MM.1S (cell line): Measurements from ENCODE around the gene PRR5.

ENCODE experiments used
- DNase-seq: peaks from one replicate; pipeline ENCODE4 v3.0.0-alpha.2; 2015
- H2AFZ ChIP-seq: fragments of 300-600 bp; sonication (generic); 2 replicates; pipeline ENCODE4 v1.6.0; 2016; ENCODE audit warnings: antibody characterized with exemption, low read length
- H3F3A ChIP-seq: fragments of 300-600 bp; sonication (generic); 2 replicates; pipeline ENCODE4 v1.6.1; 2016; ENCODE audit warnings: mild to moderate bottlenecking, antibody characterized with exemption, low read length, moderate library complexity, mixed read lengths; ENCODE audit not compliant: insufficient read depth
- H3K27ac ChIP-seq: fragments of 300-600 bp; sonication (generic); 2 replicates; pipeline ENCODE4 v1.5.1; 2016; ENCODE audit warnings: mild to moderate bottlenecking, low read length
- H3K27me3 ChIP-seq: fragments of 300-600 bp; sonication (generic); replicated peaks from 2 replicates; pipeline ENCODE4 v1.6.0; 2016; ENCODE audit warnings: low read length; ENCODE audit not compliant: insufficient read depth
- H3K36me3 ChIP-seq: fragments of 300-600 bp; sonication (generic); replicated peaks from 2 replicates; pipeline ENCODE4 v1.6.1; 2016; ENCODE audit warnings: mild to moderate bottlenecking, low read length, mixed read lengths; ENCODE audit not compliant: insufficient read depth
- H3K4me1 ChIP-seq: fragments of 300-600 bp; sonication (generic); 2 replicates; pipeline ENCODE4 v1.6.1; 2016; ENCODE audit warnings: low read length, mixed read lengths
- H3K4me2 ChIP-seq: fragments of 300-600 bp; sonication (generic); 2 replicates; pipeline ENCODE4 v1.6.0; 2016; ENCODE audit warnings: low read depth, low read length
- H3K4me3 ChIP-seq: fragments of 300-600 bp; sonication (generic); 2 replicates; pipeline ENCODE4 v1.5.1; 2016; ENCODE audit warnings: low read length, mixed read lengths
- H3K79me2 ChIP-seq: fragments of 300-600 bp; sonication (generic); 2 replicates; pipeline ENCODE4 v1.6.1; 2016; ENCODE audit warnings: mixed run types, low read length, mixed read lengths
- H3K9ac ChIP-seq: fragments of 300-600 bp; sonication (generic); 2 replicates; pipeline ENCODE4 v1.6.1; 2016; ENCODE audit warnings: low read length, mixed read lengths
- H3K9me2 ChIP-seq: fragments of 300-600 bp; sonication (generic); replicated peaks from 2 replicates; pipeline ENCODE4 v1.6.1; 2016; ENCODE audit warnings: mild to moderate bottlenecking, low read length, mixed read lengths; ENCODE audit not compliant: insufficient read depth
- H3K9me3 ChIP-seq: fragments of 300-600 bp; sonication (generic); replicated peaks from 2 replicates; pipeline ENCODE4 v1.6.1; 2016; ENCODE audit warnings: mild to moderate bottlenecking, low read length, mixed read lengths; ENCODE audit not compliant: insufficient read depth
- H4K20me1 ChIP-seq: fragments of 300-600 bp; sonication (generic); 2 replicates; pipeline ENCODE4 v1.6.1; 2016; ENCODE audit warnings: mild to moderate bottlenecking, low read length, moderate library complexity, mixed read lengths; ENCODE audit not compliant: insufficient read depth
- CTCF ChIP-seq: fragments of 300-600 bp; sonication (generic); IDR thresholded peaks from 2 replicates; pipeline ENCODE4 v1.5.1; 2016; ENCODE audit warnings: antibody characterized with exemption, low read length, mixed read lengths
- EZH2 ChIP-seq: fragments of 300-600 bp; sonication (generic); optimal IDR thresholded peaks from 2 replicates; pipeline ENCODE3; 2017; ENCODE audit warnings: low read depth, mild to moderate bottlenecking, antibody characterized with exemption, low read length, mixed read lengths
- EZH2phosphoT487 ChIP-seq: fragments of 300-600 bp; sonication (generic); IDR thresholded peaks from 2 replicates; pipeline ENCODE4 v1.6.1; 2018; ENCODE audit warnings: antibody characterized with exemption, low read length

PRR5 gene

GRCh38 chr22:44667276-44667675 is 34.7 kb upstream of the PRR5 start:
- DNase-seq: no peak
- Histone ChIP-seq H3K9me2 (no peaks in the 10 kb centered on the region), H3K4me1 (no peaks in the 10 kb centered on the region), H3K9me3 (no peaks in the 10 kb centered on the region), H3K27me3 (peaks cover 78% of the 10 kb centered on the region), H4K20me1 (no peaks in the 10 kb centered on the region), H3K79me2 (no peaks in the 10 kb centered on the region), H3K9ac (no peak overlapping the region), H3K36me3 (no peaks in the 10 kb centered on the region), H3K27ac (no peak overlapping the region), H3K4me3 (no peak overlapping the region), H3F3A (no peaks in the 10 kb centered on the region), H3K4me2 (no peak overlapping the region), H2AFZ (no peak overlapping the region)
- TF ChIP-seq EZH2 (no peak), CTCF (no peak)

- H3K4me3 ChIP-seq: no peak overlapping the region
- no peak for DNase-seq
- no peak overlapping the region for H2AFZ ChIP-seq
- no peaks in the 10 kb centered on the region for H3K4me1 ChIP-seq
- H3K9ac ChIP-seq: no peak overlapping the region
- H4K20me1 ChIP-seq: no peaks in the 10 kb centered on the region
- no peaks in the 10 kb centered on the region for H3F3A ChIP-seq
- peaks cover 80% of the 10 kb centered on the region for H3K27me3 ChIP-seq
- H3K9me3 ChIP-seq: no peaks in the 10 kb centered on the region
- H3K4me2 ChIP-seq: no peak overlapping the region
- H3K36me3 ChIP-seq: no peaks in the 10 kb centered on the region
- TF ChIP-seq CTCF: no peak
- no peak for TF ChIP-seq EZH2
- TF ChIP-seq EZH2phosphoT487: no peak
- H3K79me2 ChIP-seq: no peaks in the 10 kb centered on the region
- H3K27ac ChIP-seq: no peak overlapping the region
- no peaks in the 10 kb centered on the region for H3K9me2 ChIP-seq
These were observed 34.2 kb upstream of the PRR5 start for GRCh38 chr22:44667829-44668189.

- Histone ChIP-seq H3K9ac (no peak overlapping the region), H3K9me3 (no peaks in the 10 kb centered on the region), H3K27ac (no peak overlapping the region), H2AFZ (no peak overlapping the region), H3K79me2 (no peaks in the 10 kb centered on the region), H3K4me1 (no peaks in the 10 kb centered on the region), H4K20me1 (no peaks in the 10 kb centered on the region), H3K4me2 (no peak overlapping the region), H3K27me3 (peaks cover 83% of the 10 kb centered on the region), H3F3A (no peaks in the 10 kb centered on the region), H3K36me3 (no peaks in the 10 kb centered on the region), H3K9me2 (no peaks in the 10 kb centered on the region), H3K4me3 (no peak overlapping the region)
- TF ChIP-seq EZH2 (no peak), EZH2phosphoT487 (no peak), CTCF (no peak)
- DNase-seq: no peak
These were observed 33.7 kb upstream of the PRR5 start for GRCh38 chr22:44668190-44668885.
